CD4-positive, alpha-beta memory T cell (primary cell): ENCODE measurements around the gene RNF43. TPM values are rescaled to one million over a fixed set of nuclear protein-coding genes. Genes with fewer than 3 reads are reported as not detected.

Experiments
- CTCF ChIA-PET: fragments of 350-600 bp; sonication (Branson Sonifier 250); formaldehyde crosslinking; loops from one replicate; lab custom pipeline; 2021; ENCODE audit warnings: inconsistent platforms; ENCODE audit not compliant: partially characterized antibody; lab: Charles Lee
- POLR2A ChIA-PET: fragments of 350-600 bp; sonication (Branson Sonifier 250); formaldehyde crosslinking; loops from one replicate; lab custom pipeline; 2021; ENCODE audit not compliant: partially characterized antibody; lab: Charles Lee
- DNase-seq, 5 donors: peaks; one replicate each; pipeline versions ENCODE4 v3.0.0 to v3.0.0-alpha.2; 2020 to 2022; ENCODE audit warnings: mixed read lengths in 1 of 5
- H3K27ac ChIP-seq: one replicate; pipeline ENCODE4 v1.7.0; 2013; ENCODE audit warnings: low read depth, low read length
- H3K27me3 ChIP-seq: 2 replicates; pipeline ENCODE4 v1.7.0; 2013; ENCODE audit warnings: mild to moderate bottlenecking, low read length, moderate library complexity; ENCODE audit not compliant: insufficient read depth
- H3K36me3 ChIP-seq: 2 replicates; pipeline ENCODE4 v1.7.0; 2013; ENCODE audit warnings: mild to moderate bottlenecking, low read length, moderate library complexity; ENCODE audit not compliant: insufficient read depth
- H3K4me1 ChIP-seq: 2 replicates; pipeline ENCODE4 v1.7.0; 2013; ENCODE audit warnings: mild to moderate bottlenecking, low read length, moderate library complexity; ENCODE audit not compliant: insufficient read depth
- H3K4me3 ChIP-seq, 2 donors: one replicate each; pipeline ENCODE4 v1.7.0; 2013; ENCODE audit warnings: low read length in 2 of 2, mild to moderate bottlenecking in 1 of 2
- H3K9me3 ChIP-seq, 2 donors: one replicate each; pipeline ENCODE4 v1.7.0; 2013; ENCODE audit warnings: low read length in 2 of 2, control low read depth in 1 of 2; ENCODE audit not compliant: control insufficient read depth in 1 of 2
- H3K27ac Mint-ChIP-seq, 7 donors: one replicate each; pipeline ENCODE4 v1.8.0; 2020 to 2021; ENCODE audit warnings: mixed read lengths in 7 of 7, mild to moderate bottlenecking in 6 of 7, inconsistent platforms in 3 of 7, moderate library complexity in 3 of 7
- H3K27me3 Mint-ChIP-seq, 2 donors: one replicate each; pipeline ENCODE4 v1.8.0; 2020 to 2021; ENCODE audit warnings: mixed read lengths in 2 of 2
- H3K36me3 Mint-ChIP-seq, 2 donors: one replicate each; pipeline ENCODE4 v1.8.0; 2020 to 2021; ENCODE audit warnings: mixed read lengths in 2 of 2, inconsistent platforms in 1 of 2, mild to moderate bottlenecking in 1 of 2
- H3K4me1 Mint-ChIP-seq, 4 donors: one replicate each; pipeline ENCODE4 v1.8.0; 2020 to 2021; ENCODE audit warnings: mixed read lengths in 4 of 4, mild to moderate bottlenecking in 1 of 4
- H3K4me3 Mint-ChIP-seq, 8 donors: one replicate each; pipeline ENCODE4 v1.8.0; 2020 to 2021; ENCODE audit warnings: mixed read lengths in 8 of 8, mild to moderate bottlenecking in 7 of 8, moderate library complexity in 6 of 8, inconsistent platforms in 3 of 8
- H3K9me3 Mint-ChIP-seq, 8 donors: one replicate each; pipeline ENCODE4 v1.8.0; 2020 to 2021; ENCODE audit warnings: mixed read lengths in 8 of 8, mild to moderate bottlenecking in 5 of 8, inconsistent platforms in 3 of 8, moderate library complexity in 1 of 8
- intact Hi-C: fragments of 100-400 bp; cut with micrococcal nuclease; formaldehyde crosslinking; loops from one replicate; pipeline ENCODE4 v1.15.1; 2023
- polyA plus RNA-seq, 2 donors: library from polyadenylated mRNA; unstranded; fragments of 300-500 nt; fragmentation: Illumina TruSeq; gene quantifications; one replicate each; pipeline ENCODE4 v1.2.3, GENCODE V29; 2021
- total RNA-seq, 2 experiments: library from RNA; stranded (reverse); gene quantifications; one replicate each; pipeline ENCODE4 v1.2.3, GENCODE V29; 2021

RNF43 gene
- total RNA-seq (1 to 10 TPM; 1.2 to 1.6 TPM), polyA plus RNA-seq (1 to 10 TPM in 1 of 2 donors, not detected in 1; 2.3 TPM)

- peak within 1 kb of the TSS in 2 of 8 donors; percentile 38 to 39 for H3K4me3 Mint-ChIP-seq
- H3K4me1 ChIP-seq = peaks cover 15% of the 10 kb centered on the region
These were observed at the start of gene RNF43 for GRCh38 chr17:58417300-58418092. Gene RNF43, minus strand, starts transcription at chr17:58417534. Its CDS starts 1,957 bp downstream, at chr17:58415577.

GRCh38 chr17:58455491-58455890, 38.2 kb upstream of the RNF43 start:
- ChIA-PET CTCF (no interaction called here), POLR2A (no interaction called here)
- H3K27me3 Mint-ChIP-seq = no peaks in the 10 kb centered on the region
- Histone ChIP-seq H3K27me3 (no peaks in the 10 kb centered on the region), H3K27ac (no peak overlapping the region), H3K36me3 (no peaks in the 10 kb centered on the region), H3K4me1 (no peaks in the 10 kb centered on the region), H3K4me3 (no peak overlapping the region), H3K9me3 (no peaks in the 10 kb centered on the region)
- no peak overlapping the region for H3K4me3 Mint-ChIP-seq
- H3K4me1 Mint-ChIP-seq = no peaks in the 10 kb centered on the region
- H3K9me3 Mint-ChIP-seq = no peaks in the 10 kb centered on the region
- intact Hi-C loops = no loop called here
- peaks cover 2 to 8% of the 10 kb centered on the region in 2 donors for H3K36me3 Mint-ChIP-seq
- DNase-seq = no peak
- no peak overlapping the region for H3K27ac Mint-ChIP-seq

More at GRCh38 chr17:58417300-58418092, at the start of gene RNF43:
- Histone ChIP-seq H3K4me3 (no peak within 1 kb of the TSS), H3K27me3 (no peaks in the 10 kb centered on the region), H3K36me3 (no peaks in the 10 kb centered on the region), H3K27ac (peak within 1 kb of the TSS; percentile 4), H3K9me3 (no peaks in the 10 kb centered on the region)
- no peaks in the 10 kb centered on the region for H3K9me3 Mint-ChIP-seq
- CTCF ChIA-PET = interaction anchor here (0.7 to 6.3 kb wide), 39 partner anchors 8 to 427 kb away, joined by 3 to 171 read pairs (median 4); partner anchors contain the start of genes HSF5 and SUPT4H1
- peaks cover 7 to 15% (median 9%) of the 10 kb centered on the region in 4 donors for H3K4me1 Mint-ChIP-seq
- intact Hi-C loops = loop anchor here (1.0 kb wide), 7 partner anchors 65 to 168 kb away; partner anchors contain the start of gene SUPT4H1
- H3K36me3 Mint-ChIP-seq = no peaks in the 10 kb centered on the region
- POLR2A ChIA-PET = interaction anchor here (0.7 to 2.0 kb wide), 15 partner anchors 9 to 1333 kb away, joined by 3 to 43 read pairs (median 7); partner anchors contain the start of genes AKAP1, HSF5, SUPT4H1 and TSPOAP1
- DNase-seq = peak; percentile 85 to 96 (median 89)
- no peaks in the 10 kb centered on the region for H3K27me3 Mint-ChIP-seq
- peak within 1 kb of the TSS in 6 of 7 donors; percentile 42 to 77 (median 69) for H3K27ac Mint-ChIP-seq

GRCh38 chr17:58452738-58453137, 35.4 kb upstream of the RNF43 start:
- no peaks in the 10 kb centered on the region for H3K27me3 Mint-ChIP-seq
- H3K4me1 Mint-ChIP-seq = no peaks in the 10 kb centered on the region
- H3K9me3 Mint-ChIP-seq = peaks cover 0 to 1% (median 0%) of the 10 kb centered on the region in 8 donors
- no peaks in the 10 kb centered on the region for H3K9me3 ChIP-seq
- no peak for DNase-seq
- no peak overlapping the region for H3K27ac Mint-ChIP-seq
- no peak overlapping the region for H3K27ac ChIP-seq
- H3K36me3 Mint-ChIP-seq = peaks cover 2 to 13% of the 10 kb centered on the region in 2 donors
- intact Hi-C loops = no loop called here
- POLR2A ChIA-PET = no interaction called here
- H3K36me3 ChIP-seq = no peaks in the 10 kb centered on the region
- H3K4me1 ChIP-seq = no peaks in the 10 kb centered on the region
- H3K27me3 ChIP-seq = no peaks in the 10 kb centered on the region
- no peak overlapping the region for H3K4me3 Mint-ChIP-seq
- CTCF ChIA-PET = no interaction called here
- no peak overlapping the region for H3K4me3 ChIP-seq

- no peak overlapping the region for H3K4me3 ChIP-seq
- Mint-ChIP-seq H3K27me3 (no peaks in the 10 kb centered on the region), H3K9me3 (peaks cover 0 to 1% (median 0%) of the 10 kb centered on the region in 8 donors), H3K4me1 (peaks cover 0 to 10% (median 7%) of the 10 kb centered on the region in 4 donors), H3K27ac (peak overlapping the region in 2 of 7 donors; percentile 26 to 38), H3K4me3 (no peak overlapping the region), H3K36me3 (peaks cover 2 to 11% of the 10 kb centered on the region in 2 donors)
- no peaks in the 10 kb centered on the region for H3K9me3 ChIP-seq
- intact Hi-C loops = loop anchor here (1.0 kb wide), 3 partner anchors 102 to 143 kb away; no protein-coding TSS in a partner anchor
- ChIA-PET CTCF (interaction anchor here (0.7 to 4.4 kb wide), 6 partner anchors 70 to 197 kb away, joined by 3 to 20 read pairs (median 4); no protein-coding TSS in a partner anchor), POLR2A (interaction anchor here (1.6 kb wide), 1 partner anchor 130 kb away, joined by 5 read pairs; no protein-coding TSS in a partner anchor)
- no peaks in the 10 kb centered on the region for H3K27me3 ChIP-seq
- no peaks in the 10 kb centered on the region for H3K36me3 ChIP-seq
- no peaks in the 10 kb centered on the region for H3K4me1 ChIP-seq
- DNase-seq = peak; percentile 45 to 57 (median 49)
- H3K27ac ChIP-seq = no peak overlapping the region
These were observed 30.0 kb upstream of the RNF43 start for GRCh38 chr17:58447039-58447975.

GRCh38 chr17:58446086-58446485, 28.8 kb upstream of the RNF43 start:
- POLR2A ChIA-PET = no interaction called here
- Histone ChIP-seq H3K27me3 (no peaks in the 10 kb centered on the region), H3K9me3 (no peaks in the 10 kb centered on the region), H3K36me3 (no peaks in the 10 kb centered on the region), H3K4me1 (no peaks in the 10 kb centered on the region), H3K27ac (no peak overlapping the region), H3K4me3 (no peak overlapping the region)
- CTCF ChIA-PET = interaction anchor here (1.6 to 4.4 kb wide), 2 partner anchors 129 to 142 kb away, joined by 3 to 20 read pairs; no protein-coding TSS in a partner anchor
- Mint-ChIP-seq H3K36me3 (peaks cover 2 to 11% of the 10 kb centered on the region in 2 donors), H3K4me3 (no peak overlapping the region), H3K4me1 (peaks cover 0 to 10% (median 7%) of the 10 kb centered on the region in 4 donors), H3K9me3 (peaks cover 0 to 1% (median 0%) of the 10 kb centered on the region in 8 donors), H3K27ac (no peak overlapping the region), H3K27me3 (no peaks in the 10 kb centered on the region)
- DNase-seq = no peak
- intact Hi-C loops = no loop called here

- H3K4me3 Mint-ChIP-seq = no peak overlapping the region
- CTCF ChIA-PET = no interaction called here
- intact Hi-C loops = no loop called here
- Histone ChIP-seq H3K27me3 (no peaks in the 10 kb centered on the region), H3K9me3 (no peaks in the 10 kb centered on the region), H3K4me1 (no peaks in the 10 kb centered on the region), H3K4me3 (no peak overlapping the region), H3K36me3 (no peaks in the 10 kb centered on the region), H3K27ac (no peak overlapping the region)
- no peaks in the 10 kb centered on the region for H3K4me1 Mint-ChIP-seq
- POLR2A ChIA-PET = no interaction called here
- H3K27ac Mint-ChIP-seq = no peak overlapping the region
- H3K36me3 Mint-ChIP-seq = peaks cover 0 to 22% of the 10 kb centered on the region in 2 donors
- no peaks in the 10 kb centered on the region for H3K9me3 Mint-ChIP-seq
- H3K27me3 Mint-ChIP-seq = no peaks in the 10 kb centered on the region
- DNase-seq = no peak
These were observed 19.5 kb upstream of the RNF43 start for GRCh38 chr17:58436805-58437239.
